Loucy (cell line): ENCODE measurements around the gene PDE11A.

ENCODE experiments used
- EZH2phosphoT487 ChIP-seq: fragments of 200-600 bp; IDR thresholded peaks from 2 replicates; pipeline ENCODE4 v1.6.1; 2018; ENCODE audit warnings: antibody characterized with exemption, mild to moderate bottlenecking, moderate library complexity, borderline replicate concordance
- TF ChIP-seq, protein P1 (sequence below): fragments of 200-600 bp; sonication (generic); conservative IDR thresholded peaks from 2 replicates; pipeline ENCODE4 v1.5.1; 2014; ENCODE audit warnings: mild to moderate bottlenecking, antibody characterized with exemption, low read length

DNA sequence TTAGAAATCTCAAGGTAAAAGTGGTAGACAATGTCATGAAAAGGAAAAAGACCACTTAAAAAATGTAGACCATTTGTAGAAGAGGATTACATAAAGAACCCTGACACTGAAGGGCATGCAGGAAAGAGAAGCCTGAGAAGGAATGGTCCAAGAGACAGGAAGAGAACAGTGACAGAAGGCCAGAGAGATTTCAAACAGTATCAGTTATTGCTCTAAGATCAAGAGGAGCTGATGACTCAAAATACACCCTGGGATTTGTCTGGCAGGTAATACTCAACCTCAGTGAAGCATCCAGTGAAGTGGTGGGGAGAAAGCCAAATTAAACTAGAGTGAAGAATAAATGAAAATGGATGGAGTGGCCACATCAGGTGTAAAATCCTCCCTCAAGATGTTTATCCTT lies 100.5 kb downstream of the PDE11A start:
- TF ChIP-seq, protein P1, sequence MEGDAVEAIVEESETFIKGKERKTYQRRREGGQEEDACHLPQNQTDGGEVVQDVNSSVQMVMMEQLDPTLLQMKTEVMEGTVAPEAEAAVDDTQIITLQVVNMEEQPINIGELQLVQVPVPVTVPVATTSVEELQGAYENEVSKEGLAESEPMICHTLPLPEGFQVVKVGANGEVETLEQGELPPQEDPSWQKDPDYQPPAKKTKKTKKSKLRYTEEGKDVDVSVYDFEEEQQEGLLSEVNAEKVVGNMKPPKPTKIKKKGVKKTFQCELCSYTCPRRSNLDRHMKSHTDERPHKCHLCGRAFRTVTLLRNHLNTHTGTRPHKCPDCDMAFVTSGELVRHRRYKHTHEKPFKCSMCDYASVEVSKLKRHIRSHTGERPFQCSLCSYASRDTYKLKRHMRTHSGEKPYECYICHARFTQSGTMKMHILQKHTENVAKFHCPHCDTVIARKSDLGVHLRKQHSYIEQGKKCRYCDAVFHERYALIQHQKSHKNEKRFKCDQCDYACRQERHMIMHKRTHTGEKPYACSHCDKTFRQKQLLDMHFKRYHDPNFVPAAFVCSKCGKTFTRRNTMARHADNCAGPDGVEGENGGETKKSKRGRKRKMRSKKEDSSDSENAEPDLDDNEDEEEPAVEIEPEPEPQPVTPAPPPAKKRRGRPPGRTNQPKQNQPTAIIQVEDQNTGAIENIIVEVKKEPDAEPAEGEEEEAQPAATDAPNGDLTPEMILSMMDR = no peak
- no peak for TF ChIP-seq EZH2phosphoT487
